ENCODE results near the gene DCDC2.
A peak's percentile ranks its signal among the peaks of the same experiment; 100 is the strongest.
"Not testable (repeated sequence)": the region's sequence is repeated elsewhere in the genome, so short reads cannot be mapped to it uniquely, and the experiment has no call there.

Gene DCDC2

GRCh38 chr6:24378473-24379097 lies 20.7 kb upstream of the DCDC2 start:
- DNase-seq: no peak

- DNase-seq: no peak
Observed at GRCh38 chr6:24376871-24377270, 19.0 kb upstream of the DCDC2 start.

GRCh38 chr6:24374612-24375011 lies 16.8 kb upstream of the DCDC2 start:
- DNase-seq: no peak

GRCh38 chr6:24365103-24365633 lies 7.3 kb upstream of the DCDC2 start:
- DNase-seq: not testable (repeated sequence)

GRCh38 chr6:24362363-24362762 lies 4.5 kb upstream of the DCDC2 start:
- not testable (repeated sequence) for DNase-seq

- DNase-seq: peak; percentile 13
Observed at GRCh38 chr6:24359640-24360454, 2.0 kb upstream of the DCDC2 start.

- DNase-seq: no peak
Observed at GRCh38 chr6:24358219-24358821, 461 bp upstream of the DCDC2 start.

- no peak for DNase-seq
Observed at GRCh38 chr6:24356310-24356973, 1.4 kb downstream of the DCDC2 start.

GRCh38 chr6:24355393-24355792 lies 2.5 kb downstream of the DCDC2 start:
- DNase-seq: no peak

GRCh38 chr6:24353861-24354260 lies 4.0 kb downstream of the DCDC2 start:
- DNase-seq: no peak

- DNase-seq: no peak
Observed at GRCh38 chr6:24352434-24352833, 5.4 kb downstream of the DCDC2 start.

- no peak for DNase-seq
Observed at GRCh38 chr6:24344976-24345375, 12.9 kb downstream of the DCDC2 start.

- DNase-seq: no peak
Observed at GRCh38 chr6:24340998-24341938, 16.6 kb downstream of the DCDC2 start.

GRCh38 chr6:24339932-24340331 lies 17.9 kb downstream of the DCDC2 start:
- DNase-seq: no peak

- no peak for DNase-seq
Observed at GRCh38 chr6:24334285-24334684, 23.6 kb downstream of the DCDC2 start.

GRCh38 chr6:24332317-24332716 lies 25.5 kb downstream of the DCDC2 start:
- DNase-seq: no peak

- no peak for DNase-seq
Observed at GRCh38 chr6:24330137-24330732, 27.6 kb downstream of the DCDC2 start.

GRCh38 chr6:24329451-24329850 lies 28.4 kb downstream of the DCDC2 start:
- DNase-seq: no peak

- no peak for DNase-seq
Observed at GRCh38 chr6:24329022-24329421, 28.8 kb downstream of the DCDC2 start.

- no peak for DNase-seq
Observed at GRCh38 chr6:24327756-24328155, 30.1 kb downstream of the DCDC2 start.

GRCh38 chr6:24325978-24326377 lies 31.9 kb downstream of the DCDC2 start:
- no peak for DNase-seq

- DNase-seq: no peak
Observed at GRCh38 chr6:24324617-24325016, 33.2 kb downstream of the DCDC2 start.

Data from SIG-M5 (cell line).